HG02678 (cell line): ENCODE results near the gene PRKCE.

ENCODE experiments used
- ATAC-seq: cut with Tn5 transposase; IDR thresholded peaks from one replicate; pipeline ENCODE4 v1.9.1; 2021; ENCODE audit warnings: mild to moderate bottlenecking, moderate library complexity; ENCODE audit not compliant: unreplicated experiment

The PRKCE gene

DNA sequence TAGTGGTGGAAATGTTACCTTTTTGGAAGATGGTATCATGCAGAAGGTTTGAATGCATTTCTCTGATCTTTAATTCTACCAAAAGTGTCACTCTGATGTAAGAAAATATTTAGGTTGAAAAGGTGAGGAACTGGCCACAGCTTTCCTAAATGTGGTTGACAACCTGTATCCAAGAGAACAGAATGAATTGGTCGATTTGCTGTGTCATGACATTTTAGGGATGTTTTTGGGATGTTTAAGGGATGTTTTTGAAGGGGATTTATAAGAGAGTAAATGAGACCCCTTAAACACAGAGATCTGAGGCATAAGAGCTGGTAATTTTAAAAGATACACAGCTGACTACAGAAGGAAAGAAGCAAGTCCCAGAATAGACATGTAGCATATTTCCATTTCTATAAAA, 375.0 kb downstream of the PRKCE start:
- no peak for ATAC-seq

DNA sequence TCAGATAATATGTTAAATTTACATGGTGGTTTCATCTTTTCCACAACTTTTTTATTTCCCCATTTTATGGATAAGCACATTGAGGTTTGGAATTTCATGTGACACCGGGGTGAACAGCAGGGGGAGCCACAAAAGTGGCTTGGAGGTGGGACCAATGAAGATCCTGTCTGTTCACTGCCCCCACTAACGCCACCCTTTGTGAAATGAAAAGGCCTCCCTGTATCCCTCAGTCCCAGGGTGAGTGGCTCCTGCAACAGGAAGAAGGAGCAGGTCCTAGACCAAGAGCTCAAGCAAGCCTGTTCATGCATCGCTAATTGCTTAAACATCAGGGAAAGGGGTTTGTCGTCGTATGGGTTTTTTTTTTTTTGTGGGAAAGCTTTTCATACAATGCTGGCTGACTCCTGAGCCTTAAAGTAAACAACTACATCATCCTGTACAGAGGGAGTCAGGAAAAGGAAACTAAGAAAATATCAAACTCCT, 377.9 kb downstream of the PRKCE start:
- no peak for ATAC-seq

DNA sequence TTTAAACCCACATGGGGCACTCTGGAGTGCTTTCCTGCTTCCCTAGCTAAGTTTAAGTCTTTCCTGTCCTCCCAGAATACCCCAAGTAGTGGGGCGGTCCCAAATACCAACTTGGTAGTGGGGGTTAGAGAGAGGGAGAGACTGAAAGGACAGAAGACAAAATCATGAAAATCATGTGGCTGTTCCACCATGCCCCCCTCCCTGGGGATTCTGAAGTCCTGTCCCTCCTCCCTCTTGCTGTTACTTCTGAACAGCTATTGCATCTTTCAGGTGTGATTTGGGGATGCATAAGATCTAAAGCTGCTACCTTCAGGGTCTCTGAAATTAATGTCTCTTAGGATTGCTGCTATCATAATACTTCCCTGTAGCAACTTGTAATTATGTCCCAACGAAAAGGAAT, 378.9 kb downstream of the PRKCE start:
- no peak for ATAC-seq

DNA sequence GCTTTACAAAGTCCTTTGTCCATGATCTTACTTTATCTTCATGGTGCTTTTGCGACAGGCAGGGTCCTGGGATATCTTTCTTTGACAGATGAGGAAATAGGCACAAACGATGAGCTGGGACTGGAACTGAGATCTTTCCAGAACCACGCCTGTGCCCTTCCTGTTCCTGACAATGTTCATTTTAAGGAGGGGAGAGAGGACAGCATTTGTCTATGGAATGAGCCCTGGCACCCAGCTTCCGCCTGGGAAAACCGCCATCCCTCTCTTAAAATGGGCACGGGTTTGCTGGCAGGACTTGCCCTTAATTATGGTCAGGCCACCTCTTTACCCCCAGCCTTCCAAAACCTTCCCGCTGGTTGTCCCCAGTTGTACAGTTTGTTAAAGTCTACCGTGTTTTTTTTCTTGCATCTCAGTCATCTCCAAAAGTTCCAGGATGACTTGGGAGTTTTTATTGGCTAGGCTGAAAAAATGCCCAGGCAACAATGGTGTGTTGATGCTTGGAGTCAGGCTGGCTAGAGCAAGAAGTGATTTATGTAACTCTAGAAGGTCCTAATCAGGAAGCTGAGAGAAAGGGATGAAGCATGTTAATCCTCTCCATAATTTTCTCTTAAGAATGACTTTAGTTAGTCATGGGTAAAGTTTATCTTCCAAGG, 380.8 kb downstream of the PRKCE start:
- no peak for ATAC-seq

DNA sequence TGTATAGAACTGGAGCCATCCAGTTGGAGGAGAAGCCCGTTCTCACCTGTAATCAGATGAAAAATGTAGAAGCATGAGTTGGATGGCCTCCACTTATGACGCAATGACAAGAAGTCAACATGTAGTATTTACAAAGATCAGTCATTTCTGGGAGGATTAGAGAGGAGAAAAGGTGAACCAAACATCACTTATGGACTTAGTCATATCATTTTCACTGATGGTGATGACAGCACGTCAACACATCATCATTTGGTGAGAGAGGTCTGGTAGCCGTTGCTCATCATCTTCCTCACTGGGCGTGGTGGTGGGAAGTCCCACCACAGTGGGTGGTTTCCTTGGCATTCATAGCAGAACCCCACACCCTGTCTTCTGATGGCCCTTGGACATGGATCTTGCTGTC, 381.5 kb downstream of the PRKCE start:
- no peak for ATAC-seq

DNA sequence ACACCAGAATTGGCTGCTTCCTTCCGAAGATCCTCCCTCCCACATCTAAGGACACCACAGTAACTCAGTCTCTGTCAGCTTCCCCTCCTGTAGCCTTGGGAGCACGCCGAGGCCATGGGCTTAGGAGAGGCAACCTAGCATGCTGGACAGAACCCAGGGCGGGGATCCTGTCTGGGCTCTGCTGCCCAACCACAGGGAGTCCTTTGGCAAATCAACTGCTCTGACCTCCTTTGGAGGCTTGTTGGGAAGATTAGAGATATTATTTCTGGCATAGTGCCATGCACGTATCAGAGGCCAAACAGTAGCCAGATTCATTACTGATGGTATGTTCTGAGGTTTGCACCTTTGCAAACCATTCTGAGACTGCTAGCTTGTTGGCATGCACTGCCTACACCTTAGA, 383.1 kb downstream of the PRKCE start:
- ATAC-seq, result no peak

DNA sequence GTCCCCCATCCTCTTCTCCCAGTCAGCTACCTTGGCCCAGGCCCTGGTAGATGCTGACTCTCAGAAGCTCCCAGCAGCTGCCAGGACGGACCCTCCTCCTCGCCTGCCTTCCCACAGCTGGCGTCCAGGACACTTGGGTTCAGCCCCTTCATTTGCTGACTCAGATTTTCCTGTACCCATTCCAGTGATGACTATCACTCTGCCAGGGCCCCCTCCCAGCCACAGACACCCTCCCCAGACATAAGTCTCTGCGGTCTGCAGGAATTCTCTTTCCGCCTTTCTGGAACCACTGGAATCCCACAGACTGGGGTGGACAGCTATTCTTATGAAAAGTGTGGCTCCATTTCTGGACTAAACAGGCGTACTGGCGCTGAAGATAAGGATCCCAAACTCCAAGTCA, 385.5 kb downstream of the PRKCE start:
- ATAC-seq, result no peak

DNA sequence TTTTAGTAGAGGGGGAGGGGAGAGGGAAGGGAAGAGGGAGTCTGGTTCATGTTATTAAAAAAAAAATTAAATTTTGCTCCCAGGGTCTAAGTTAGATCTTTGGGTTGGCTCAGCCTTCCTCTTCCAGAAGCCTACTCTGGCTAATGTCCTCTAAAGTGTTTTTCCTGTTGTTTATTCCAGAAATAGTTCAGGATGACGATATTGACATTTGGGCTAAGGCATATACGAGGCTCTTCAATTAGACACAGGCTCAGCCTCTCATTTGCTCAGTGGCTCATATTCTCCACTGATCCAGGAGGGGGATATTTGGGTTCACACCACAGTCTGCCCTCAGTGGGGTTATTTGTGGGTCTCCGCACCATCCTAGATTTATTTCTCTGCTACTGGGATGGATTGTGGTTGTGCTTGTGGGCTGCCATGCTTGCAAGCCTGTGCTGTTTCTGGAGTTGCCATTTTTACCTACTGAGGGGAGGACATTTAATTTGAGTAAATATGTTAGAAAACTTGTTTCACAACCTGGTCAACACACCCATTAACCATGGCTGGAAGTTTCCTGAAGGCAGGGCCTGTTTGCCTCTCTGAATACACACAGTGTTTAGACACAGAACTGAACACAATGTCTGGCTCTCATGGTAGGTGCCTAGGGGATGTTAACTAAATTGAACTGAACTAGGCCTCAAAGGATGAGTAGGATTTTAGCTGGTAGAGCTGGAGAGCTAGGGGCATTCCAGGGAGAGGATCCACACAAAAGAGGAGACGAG, 388.2 kb downstream of the PRKCE start:
- no peak for ATAC-seq

DNA sequence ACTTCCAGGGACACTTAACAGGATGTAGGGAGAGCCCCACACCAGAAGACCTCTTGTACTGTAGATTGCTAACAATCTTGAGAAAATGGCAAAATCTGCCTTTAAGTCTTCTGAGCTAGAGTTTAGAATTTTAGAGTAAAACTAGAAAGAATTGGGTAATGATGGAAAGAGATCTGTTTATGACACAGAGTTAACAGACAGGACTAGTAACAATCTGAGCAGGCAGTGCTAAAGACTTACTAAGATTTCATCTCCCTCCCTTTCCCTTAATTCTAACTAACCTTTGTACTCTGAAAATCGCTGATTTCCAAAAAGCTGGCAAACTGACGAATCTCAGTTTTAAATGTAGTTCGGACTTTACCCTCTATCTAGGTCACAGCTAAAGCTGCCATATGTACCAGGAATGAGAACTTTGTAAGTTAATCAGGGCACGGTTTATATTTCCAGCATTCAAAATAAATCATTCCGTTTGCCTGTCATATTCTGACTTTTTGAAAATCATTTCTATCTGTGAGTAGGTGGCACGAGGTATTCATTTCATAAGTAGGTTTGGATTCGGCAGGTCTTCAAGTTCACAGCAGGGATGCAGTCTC, 389.2 kb downstream of the PRKCE start:
- no peak for ATAC-seq

DNA sequence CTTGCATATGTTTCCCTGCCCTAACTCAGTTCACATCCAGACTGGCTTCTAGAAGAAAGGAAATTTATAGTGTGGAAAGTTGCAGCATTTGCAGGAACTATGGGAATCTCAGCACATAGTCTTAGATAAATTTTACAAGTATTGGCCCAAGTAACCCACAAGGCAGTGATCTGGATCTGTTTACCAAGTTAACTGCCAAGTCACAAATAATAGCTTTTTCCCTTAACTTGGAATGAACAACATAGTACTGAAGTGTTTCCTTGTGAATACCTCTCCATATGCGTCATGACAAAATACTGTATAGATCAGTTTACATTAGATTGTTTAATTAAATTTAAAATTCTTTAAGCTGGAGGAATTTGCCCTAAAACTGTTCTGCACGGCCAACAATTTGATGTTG, 390.0 kb downstream of the PRKCE start:
- ATAC-seq, result no peak

DNA sequence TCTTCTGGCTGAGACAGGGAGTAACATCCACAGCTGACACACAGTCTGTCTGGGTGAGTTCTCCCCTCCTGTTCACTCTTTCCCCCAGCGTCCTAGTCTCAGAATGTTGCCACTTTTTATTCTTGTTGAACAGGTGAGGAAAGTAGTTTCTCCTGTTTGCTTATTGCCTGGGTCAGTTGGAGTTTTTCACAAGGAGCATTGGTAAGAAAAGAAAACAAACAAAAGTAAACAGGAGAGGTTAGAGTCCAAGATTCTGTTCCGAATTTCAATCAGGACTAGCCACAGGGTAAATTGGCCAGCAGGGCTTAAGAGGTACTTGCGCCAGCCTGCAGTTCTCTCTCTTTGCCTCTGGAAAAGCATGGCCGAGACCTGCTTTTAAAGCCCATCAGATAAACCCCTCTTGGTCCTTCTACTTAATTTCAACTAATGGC, 390.7 kb downstream of the PRKCE start:
- no peak for ATAC-seq

DNA sequence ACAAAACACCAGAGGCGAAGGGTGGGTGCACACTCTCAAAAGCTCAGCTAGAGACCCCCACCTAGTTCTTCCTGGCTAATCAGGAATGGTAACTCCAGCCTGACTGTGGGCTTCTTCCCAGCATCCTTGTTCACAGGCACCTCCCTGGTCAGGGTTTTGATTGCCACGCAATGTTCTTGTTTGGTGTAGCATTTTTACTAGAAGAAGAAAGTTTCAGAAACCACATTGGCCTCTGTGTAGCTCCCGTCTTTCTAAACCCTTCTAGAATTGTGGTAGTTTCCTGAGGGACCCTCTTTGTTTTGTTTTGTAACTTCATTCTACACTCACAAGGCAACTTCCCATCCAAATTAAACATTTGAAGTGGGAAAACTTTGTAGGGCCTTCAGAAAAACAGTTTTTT, 391.2 kb downstream of the PRKCE start:
- no peak for ATAC-seq

DNA sequence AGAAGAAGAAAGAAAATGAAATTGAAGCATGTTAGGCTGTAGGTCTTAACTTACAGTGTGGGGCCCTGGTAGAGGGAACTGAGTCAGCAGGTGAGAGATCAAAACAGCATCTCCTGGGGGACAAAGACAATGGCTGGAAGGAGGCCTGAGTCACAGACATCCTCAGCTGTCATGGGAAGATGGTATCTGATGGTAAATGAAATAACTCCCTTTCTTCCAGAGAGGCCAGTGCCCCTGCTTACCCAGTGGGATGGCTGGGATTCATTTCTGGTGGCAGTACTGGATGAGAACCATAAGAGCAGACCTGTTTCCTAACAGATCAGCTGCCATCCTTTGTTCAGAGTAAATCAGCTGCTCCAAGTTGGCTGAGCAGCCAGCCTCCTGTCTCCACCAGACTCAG, 394.4 kb downstream of the PRKCE start:
- ATAC-seq, result no peak

DNA sequence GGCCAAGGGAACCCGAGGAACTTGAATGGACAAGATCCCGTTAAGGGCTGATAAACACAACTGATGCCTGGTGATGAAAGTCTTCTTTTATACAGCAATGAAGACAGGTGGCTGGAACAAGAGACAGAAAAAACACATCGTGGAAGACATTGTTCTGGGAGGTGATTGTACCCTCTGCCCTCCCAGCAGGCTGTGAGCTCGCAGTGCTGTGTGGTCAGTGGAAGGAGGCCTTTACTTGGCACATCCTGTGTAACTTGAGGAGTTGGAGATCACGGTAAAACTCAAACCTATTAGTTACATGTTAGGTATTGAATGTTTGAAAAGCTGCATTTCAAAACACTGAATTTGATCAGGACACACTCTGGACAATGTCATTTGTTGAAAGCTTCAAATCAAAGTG, 395.8 kb downstream of the PRKCE start:
- ATAC-seq, result no peak

DNA sequence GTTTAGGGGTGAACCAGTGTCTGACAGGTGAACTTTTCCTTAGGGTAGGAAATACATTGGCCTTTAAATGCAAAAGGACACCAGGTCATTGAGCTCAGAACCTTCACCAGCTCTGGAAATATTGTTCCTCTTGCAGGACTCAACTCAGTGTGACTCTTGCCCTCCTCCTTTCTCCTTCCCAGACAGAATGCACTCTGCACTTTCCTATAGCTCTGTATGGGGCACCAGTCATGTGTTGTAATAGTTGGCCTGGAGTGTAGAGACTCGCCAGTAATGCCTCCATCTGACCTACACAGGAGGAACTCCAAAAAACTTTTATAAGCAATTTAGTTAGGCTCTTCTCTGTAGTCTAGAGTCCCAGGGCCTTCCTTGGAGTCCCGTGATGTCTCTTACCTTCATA, 397.2 kb downstream of the PRKCE start:
- no peak for ATAC-seq

DNA sequence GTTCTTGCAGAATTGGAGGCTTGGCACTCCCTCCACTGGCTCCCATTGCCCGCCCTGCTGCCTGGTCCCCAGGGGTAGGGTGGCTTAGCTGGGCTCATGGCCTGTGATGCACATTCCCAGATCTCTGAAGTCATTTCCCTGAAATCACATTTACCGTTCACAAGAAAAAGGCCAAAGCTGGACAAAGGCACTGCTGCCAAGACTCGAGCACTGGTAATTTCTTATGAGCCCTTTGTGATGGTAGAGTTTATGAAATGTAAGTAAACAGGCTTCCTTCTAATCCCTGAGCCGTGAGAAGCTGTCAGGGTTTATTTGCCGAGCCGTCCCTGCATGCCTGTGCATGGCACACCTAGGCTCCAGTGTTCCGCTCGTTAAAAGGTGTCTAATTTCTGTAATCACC, 398.6 kb downstream of the PRKCE start:
- ATAC-seq, result no peak

DNA sequence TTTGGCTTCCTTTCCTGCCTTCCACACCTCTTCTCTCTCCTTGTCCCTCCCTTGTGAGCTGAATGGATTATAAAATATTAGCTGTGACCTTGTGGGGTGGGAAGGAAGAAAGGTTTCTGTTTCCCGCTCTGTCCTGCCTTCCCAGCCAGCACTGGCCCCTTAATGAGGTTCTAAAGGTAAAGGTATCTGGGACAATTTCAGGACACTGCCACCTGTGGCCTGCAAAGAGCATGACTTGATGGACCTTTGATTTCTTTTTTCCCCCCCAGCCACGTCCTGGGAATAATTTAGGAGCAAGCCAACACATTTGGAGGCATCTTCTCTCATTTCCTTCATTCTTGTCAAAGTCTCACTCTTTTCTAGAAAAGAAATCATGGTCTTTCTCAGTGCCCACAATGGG, 399.0 kb downstream of the PRKCE start:
- ATAC-seq, result no peak

DNA sequence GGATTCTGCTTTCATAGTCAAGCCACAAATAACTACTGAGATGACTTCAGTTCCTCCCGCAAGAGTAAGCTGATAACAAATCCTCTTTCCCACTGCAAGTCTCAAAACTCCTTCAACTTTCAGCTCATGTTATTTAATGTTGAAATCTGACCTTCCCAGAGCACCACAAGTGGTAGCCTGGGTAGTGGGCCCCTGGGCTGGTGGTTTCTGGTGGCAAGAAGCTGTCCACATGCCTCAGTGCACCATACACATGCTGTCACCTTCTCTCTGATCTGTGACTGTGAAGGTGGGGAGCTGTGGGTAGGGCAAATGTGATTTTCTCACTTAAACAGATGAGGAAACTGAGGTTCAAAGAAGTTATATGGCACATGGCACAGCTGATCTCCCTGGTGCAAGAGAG, 399.6 kb downstream of the PRKCE start:
- ATAC-seq, result no peak

DNA sequence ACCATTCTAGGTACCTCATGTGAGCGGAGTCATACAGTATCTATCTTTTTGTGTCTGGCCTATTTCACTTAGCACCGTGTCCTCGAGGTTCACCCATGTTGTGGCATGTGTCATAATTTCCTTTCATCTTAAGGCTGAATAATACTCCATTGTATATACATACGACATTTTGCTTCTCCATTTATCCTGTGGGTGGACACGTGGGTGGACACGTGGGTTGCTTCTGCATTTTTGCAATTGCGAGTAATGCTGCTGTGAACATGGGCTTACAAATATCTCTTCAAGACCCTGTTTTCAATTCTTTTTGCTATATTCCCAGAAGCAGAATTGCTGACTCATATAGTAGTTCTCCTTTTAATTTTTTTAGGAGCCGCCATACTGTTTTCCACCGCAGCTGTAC, 402.1 kb downstream of the PRKCE start:
- no peak for ATAC-seq

DNA sequence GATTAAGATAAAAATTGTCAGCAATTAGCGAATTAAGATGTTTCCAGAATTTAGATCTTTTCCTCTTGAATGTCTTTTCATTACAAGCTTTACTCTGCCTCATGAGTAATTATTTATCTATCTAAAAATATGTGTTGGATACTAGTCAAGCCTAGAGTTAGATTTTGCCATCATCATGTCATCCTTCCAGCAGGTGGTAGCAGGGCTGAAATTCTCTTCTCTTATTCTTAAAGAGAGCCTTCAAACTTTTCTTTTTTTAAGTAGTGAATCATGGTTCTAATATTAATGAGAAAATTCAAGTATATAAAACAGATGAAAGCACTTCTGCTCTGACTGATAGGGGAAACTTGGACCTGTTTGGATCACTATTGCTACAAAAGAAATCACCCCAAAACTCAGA, 405.1 kb downstream of the PRKCE start:
- ATAC-seq, result no peak

DNA sequence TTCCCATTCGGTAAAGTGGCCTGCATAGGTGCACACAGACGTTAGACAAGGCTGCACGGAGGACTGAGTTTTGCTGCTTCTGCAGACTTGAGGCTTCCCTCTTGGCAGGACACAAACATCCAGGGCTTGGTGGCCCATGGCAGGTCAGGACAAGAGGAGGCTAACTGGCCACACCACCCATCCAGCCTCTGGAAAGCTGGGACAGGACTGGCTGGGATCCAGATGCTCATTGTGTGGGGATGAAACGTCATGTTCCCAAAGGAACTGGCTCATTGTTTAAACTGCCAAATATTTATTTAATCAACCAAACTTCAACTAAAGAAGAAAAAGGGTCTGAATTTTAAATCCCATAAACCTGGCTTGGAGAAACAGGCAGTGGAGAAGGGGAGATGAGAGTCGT, 406.7 kb downstream of the PRKCE start:
- ATAC-seq, result no peak
